ENCODE measurements around the gene HS3ST6.

GRCh38 chr16:1895949-1896675 is 22.1 kb downstream of the HS3ST6 start:
- TF ChIP-seq CTCF (IDR thresholded peaks at IDR 0.05) (no peak), YY1 (IDR thresholded peaks at IDR 0.05; ENCODE audit: low read depth) (no peak), POLR2AphosphoS5 (IDR thresholded peaks at IDR 0.05; ENCODE audit: low read depth, low read length) (no peak), NFIC (IDR thresholded peaks at IDR 0.05; ENCODE audit: borderline replicate concordance) (no peak), USF2 (IDR thresholded peaks at IDR 0.05; ENCODE audit: borderline replicate concordance, low read depth, low read length) (no peak), REST (IDR thresholded peaks at IDR 0.05; ENCODE audit: low read depth, low read length) (no peak)

All from SK-N-SH (cell line).